Activated T-cell treated with anti-CD3 and anti-CD28 coated beads, Interleukin-2, amount 50 U/mL, for 4 hours (primary cell): ENCODE measurements around the gene SHMT1. TPM values are rescaled to one million over a fixed set of nuclear protein-coding genes. Genes with fewer than 3 reads are reported as not detected.
"Not testable (repeated sequence)": the region's sequence is repeated elsewhere in the genome, so short reads cannot be mapped to it uniquely, and the experiment has no call there.

Experiments used
- ATAC-seq, 2 donors: fragments of 200-7000 bp; cut with Tn5 transposase; one replicate each; pipeline ENCODE4 v1.10.0; 2021
- DNase-seq: peaks from one replicate; pipeline ENCODE4 v3.0.0-alpha.2; 2020
- H3K27me3 Mint-ChIP-seq: one replicate; pipeline ENCODE4 v1.8.0; 2021; ENCODE audit warnings: low read depth, mixed read lengths
- H3K36me3 Mint-ChIP-seq: one replicate; pipeline ENCODE4 v1.8.0; 2022; ENCODE audit warnings: mixed read lengths; ENCODE audit not compliant: insufficient read depth
- H3K4me1 Mint-ChIP-seq: one replicate; pipeline ENCODE4 v1.8.0; 2021; ENCODE audit warnings: low read depth, mixed read lengths
- H3K4me3 Mint-ChIP-seq: one replicate; pipeline ENCODE4 v1.8.0; 2021; ENCODE audit warnings: mild to moderate bottlenecking, moderate library complexity, mixed read lengths
- H3K9me3 Mint-ChIP-seq: one replicate; pipeline ENCODE4 v1.8.0; 2021; ENCODE audit warnings: mixed read lengths
- total RNA-seq, 3 donors: library from RNA; stranded (reverse); gene quantifications; one replicate each; pipeline ENCODE4 v1.2.1, GENCODE V29; 2021

Gene SHMT1
- total RNA-seq, 3 donors from 2014 or later = 26.5 to 36.9 (median 29.7) TPM

DNA sequence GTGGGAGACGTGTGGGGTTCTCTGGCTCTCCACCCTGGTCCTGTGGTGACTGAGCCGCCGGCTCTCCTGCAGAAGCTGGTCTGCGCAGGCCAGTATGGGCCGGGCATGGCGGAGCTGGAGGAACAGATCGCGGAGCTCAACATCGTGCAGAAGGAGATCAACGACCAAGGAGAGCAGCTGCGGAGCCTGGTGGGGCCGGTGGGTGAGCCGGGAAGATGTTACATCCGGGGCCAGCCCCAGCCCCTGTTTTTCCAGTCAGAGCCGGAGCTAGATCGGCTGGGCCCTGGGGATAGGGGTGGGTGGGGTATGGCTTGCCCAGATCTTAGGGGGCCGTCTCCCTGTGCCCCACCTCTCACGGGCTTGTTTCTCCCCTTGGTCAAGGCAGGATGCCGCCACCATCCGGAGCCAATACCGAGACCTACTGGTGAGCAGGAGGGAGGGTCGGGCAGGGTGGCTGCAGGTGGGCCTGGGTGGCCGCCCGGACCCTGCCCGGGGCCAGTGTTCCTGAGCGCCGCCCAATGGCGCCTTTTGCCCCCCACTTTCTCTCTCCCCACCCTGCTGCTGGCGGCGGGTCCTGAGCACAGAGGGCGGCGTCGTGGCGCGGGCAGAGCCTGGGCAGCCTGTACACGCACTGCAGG lies 19.2 kb upstream of the SHMT1 start:
- Mint-ChIP-seq H3K27me3 (peaks cover 11% of the 10 kb centered on the region), H3K36me3 (no peaks in the 10 kb centered on the region), H3K9me3 (no peaks in the 10 kb centered on the region), H3K4me1 (peaks cover 7% of the 10 kb centered on the region), H3K4me3 (no peak overlapping the region)
- ATAC-seq (no peak), DNase-seq (no peak)

DNA sequence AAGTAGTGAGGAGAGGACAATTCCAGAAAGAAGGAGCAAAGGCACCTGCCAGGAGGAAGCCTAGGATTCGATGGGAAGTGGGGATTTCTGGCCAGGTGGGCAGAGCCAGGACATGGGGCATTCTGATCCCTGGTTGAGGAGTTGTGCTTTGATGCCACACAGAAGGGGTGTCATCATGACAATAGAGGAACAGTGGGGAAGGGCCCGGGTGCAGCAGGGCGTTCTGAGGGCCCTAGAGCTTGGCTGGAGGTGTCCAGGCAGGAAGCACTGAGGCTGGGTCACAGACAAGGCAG lies 18.5 kb upstream of the SHMT1 start:
- Mint-ChIP-seq H3K4me1 (peaks cover 10% of the 10 kb centered on the region), H3K27me3 (peaks cover 11% of the 10 kb centered on the region), H3K4me3 (peak overlapping the region; percentile 47), H3K36me3 (no peaks in the 10 kb centered on the region), H3K9me3 (no peaks in the 10 kb centered on the region)
- no peak for ATAC-seq
- no peak for DNase-seq

DNA sequence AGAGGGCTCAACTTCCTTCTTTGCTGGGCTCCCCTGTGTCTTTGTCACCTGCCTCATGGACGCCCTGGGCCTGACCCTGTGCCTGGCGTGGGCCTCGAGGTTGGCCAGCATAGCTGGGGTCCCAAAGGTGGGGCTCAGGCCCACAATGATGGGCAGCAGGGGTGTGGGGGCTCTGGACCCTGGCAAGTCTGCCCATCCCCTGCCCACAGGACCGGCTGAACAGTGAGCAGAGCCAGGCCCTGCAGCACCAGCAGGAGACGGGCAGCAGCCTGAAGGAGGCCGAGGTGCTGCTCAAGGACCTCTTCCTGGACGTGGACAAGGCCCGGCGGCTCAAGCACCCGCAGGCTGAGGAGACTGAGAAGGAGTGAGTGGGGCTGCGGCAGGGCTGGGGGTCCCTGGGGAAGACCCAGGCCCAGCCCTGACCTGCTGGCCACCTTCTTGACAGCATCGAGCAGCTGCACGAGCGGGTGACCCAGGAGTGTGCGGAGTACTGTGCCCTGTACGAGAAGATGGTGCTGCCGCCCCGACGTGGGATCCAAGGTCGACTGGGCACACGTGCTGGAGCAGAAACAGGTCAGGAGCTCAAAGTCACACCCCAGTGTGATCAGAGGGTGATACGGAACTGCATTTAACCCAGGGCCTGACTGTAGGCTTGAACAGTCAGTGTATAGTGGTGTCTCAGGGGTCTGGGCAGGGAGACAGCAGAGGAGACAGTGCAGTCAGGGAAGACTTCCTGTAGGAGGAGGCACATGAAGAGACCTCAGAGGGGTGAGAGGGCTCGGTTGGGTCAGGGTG lies 18.0 kb upstream of the SHMT1 start:
- H3K9me3 Mint-ChIP-seq = no peaks in the 10 kb centered on the region
- peaks cover 10% of the 10 kb centered on the region for H3K4me1 Mint-ChIP-seq
- peaks cover 11% of the 10 kb centered on the region for H3K27me3 Mint-ChIP-seq
- no peak for DNase-seq
- H3K4me3 Mint-ChIP-seq = peak overlapping the region; percentile 47
- no peaks in the 10 kb centered on the region for H3K36me3 Mint-ChIP-seq
- peak in 1 of 2 donors; percentile 6 for ATAC-seq

DNA sequence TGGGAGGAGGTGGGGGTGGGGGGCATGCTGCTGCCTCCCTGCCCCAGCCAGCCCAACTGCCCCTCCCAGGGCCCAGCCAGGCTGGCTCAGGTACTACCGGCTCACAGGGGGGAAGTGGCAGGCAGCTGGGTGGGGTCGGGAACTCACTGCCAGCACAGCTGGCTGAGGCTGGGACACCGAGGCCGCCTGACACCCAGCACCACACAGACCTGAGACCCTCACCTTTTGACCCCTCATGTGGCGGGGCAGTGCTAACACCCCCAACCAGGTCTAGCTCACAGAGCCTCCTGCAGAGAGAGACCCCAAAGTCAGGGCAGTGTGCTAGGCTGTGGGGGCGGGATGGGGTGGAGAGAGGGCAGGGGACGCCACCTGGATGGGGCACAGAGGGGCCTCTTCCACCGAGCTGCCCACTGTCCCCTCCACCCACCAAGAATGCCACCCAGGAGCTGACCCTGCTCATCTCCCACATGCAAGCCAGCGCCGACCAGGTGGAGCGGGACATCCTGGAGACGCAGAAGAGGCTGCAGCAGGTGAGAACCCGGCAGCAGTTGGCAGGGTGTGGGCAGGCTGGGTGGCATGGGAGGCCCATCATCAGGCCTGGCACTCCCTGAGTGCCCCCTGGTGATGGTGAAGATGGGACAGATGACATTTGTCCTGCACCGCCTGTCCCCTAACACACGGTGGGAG lies 17.3 kb upstream of the SHMT1 start:
- Mint-ChIP-seq H3K4me1 (peaks cover 10% of the 10 kb centered on the region), H3K4me3 (no peak overlapping the region), H3K9me3 (no peaks in the 10 kb centered on the region), H3K27me3 (peaks cover 11% of the 10 kb centered on the region), H3K36me3 (no peaks in the 10 kb centered on the region)
- no peak for DNase-seq
- ATAC-seq = no peak

DNA sequence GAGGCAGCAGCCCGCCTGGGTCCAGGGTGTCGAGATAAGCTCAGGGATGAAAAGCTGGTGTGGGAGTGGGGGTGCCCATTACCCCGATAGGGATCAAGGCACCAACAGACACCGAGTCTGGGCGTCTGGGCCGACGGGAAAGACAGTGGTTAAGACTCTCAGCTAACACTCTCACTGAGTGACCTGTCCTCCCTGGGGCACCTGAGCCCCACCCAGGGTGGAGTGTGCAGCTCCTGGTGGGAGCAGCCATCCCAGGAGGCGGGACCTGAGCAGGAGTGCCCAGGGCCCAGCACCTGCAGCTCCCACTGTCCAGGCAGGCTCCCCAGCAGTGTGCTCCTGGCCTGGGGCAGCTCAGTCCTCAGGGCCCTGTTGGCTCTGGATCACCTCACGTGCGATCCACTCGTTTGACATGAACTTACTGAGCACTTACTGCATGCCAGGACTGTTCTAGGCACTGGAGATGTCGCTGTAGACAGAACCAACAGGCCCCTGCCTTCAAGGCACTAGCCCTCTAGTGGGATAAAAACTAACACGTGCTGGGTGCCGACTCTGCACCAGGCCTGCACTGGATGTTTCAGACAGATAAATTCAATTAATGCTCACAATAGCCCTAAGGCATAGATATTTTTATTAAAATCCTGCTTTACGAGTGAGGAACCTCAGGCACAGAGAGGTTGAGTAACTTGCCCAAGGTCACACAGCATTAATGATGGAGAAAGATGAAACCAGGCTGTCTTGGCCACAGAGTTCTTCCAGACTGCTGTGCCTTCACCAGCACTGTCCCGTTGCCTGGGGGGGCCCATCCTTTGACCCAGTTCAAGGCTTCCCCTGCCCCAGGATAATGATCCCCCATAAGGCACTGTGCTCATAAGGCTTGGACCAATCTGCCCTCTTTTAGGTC lies 16.1 kb upstream of the SHMT1 start:
- H3K9me3 Mint-ChIP-seq = peaks cover 5% of the 10 kb centered on the region
- ATAC-seq (no peak), DNase-seq (no peak)
- no peaks in the 10 kb centered on the region for H3K36me3 Mint-ChIP-seq
- H3K27me3 Mint-ChIP-seq = peaks cover 11% of the 10 kb centered on the region
- H3K4me1 Mint-ChIP-seq = peaks cover 10% of the 10 kb centered on the region
- H3K4me3 Mint-ChIP-seq = no peak overlapping the region

DNA sequence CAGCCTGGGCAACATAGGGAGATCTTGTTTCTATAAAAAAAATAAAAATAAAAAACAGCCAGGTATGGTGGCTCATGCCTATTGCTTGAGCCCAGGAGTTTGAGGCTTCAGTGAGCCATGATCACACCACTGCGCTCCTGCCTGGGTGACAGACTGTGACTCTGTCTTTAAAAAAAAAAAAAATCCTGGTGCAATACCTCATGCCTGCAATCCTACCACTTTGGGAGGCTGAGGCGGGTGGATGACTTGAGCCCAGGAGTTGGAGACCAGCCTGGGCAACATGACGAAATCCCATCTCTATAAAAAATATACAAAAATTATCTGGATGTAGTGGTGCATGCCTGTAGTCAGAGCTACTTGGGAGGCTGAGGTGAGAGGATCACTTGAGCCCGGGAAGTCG lies 15.3 kb upstream of the SHMT1 start:
- H3K36me3 Mint-ChIP-seq, H3K4me3 Mint-ChIP-seq, ATAC-seq, DNase-seq, H3K4me1 Mint-ChIP-seq, H3K9me3 Mint-ChIP-seq: not testable (repeated sequence)
- H3K27me3 Mint-ChIP-seq = peaks cover 11% of the 10 kb centered on the region

DNA sequence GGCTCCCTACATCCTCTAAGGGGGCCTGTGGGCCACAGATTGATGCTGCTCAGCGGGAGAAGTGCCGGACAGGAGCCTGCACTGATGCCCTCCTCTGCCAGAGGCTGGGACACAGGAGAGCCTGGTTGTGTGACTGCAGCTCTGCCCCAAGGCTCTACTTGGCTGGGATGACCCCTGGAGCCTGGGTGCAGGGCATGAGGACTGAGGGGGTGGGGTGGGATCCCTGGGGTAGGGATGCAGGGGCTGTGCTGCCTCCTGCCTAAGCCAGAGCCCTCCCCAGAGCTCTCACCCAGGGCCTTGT lies 14.8 kb upstream of the SHMT1 start:
- no peak overlapping the region for H3K4me3 Mint-ChIP-seq
- H3K36me3 Mint-ChIP-seq = no peaks in the 10 kb centered on the region
- H3K9me3 Mint-ChIP-seq = peaks cover 5% of the 10 kb centered on the region
- DNase-seq = no peak
- H3K27me3 Mint-ChIP-seq = peaks cover 11% of the 10 kb centered on the region
- peaks cover 10% of the 10 kb centered on the region for H3K4me1 Mint-ChIP-seq
- no peak for ATAC-seq

DNA sequence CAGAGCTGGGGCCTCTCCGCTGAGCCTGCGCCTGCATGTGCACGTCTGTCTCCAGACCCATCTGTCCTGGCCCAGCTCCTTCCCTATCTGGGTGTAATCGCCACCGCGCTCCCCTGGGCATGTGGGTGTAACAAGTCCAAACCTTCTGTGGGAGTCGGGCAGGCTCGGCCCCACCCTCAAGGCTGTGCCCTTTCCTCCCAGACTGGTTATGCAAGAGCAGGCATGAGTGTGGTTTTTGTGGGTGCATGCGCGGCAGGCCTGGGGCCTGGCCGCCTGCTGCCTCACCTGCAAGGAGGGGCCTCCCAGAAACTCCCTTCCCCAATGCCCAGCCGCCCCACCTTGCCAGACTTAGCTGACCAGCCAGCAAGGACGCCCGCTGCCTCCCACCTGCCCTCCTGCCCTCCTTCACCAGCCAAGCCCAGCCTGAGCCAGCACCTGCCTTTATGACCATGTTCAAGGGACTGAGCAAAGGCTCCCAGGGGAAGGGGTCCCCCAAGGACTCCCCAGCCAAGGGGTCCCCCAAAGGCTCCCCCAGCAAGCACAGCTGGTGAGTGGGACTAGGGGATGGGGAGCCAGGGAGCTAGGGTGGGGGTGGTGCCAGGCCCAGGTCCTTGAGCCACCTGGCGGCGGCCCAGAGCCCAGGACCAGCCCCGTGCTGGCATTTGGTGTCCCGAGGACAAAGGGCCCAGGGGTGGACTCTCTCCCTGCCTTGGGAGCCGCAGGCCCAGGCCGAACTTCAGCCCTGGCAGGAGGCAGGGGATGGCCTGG lies 14.3 kb upstream of the SHMT1 start, which contains the start of gene EVPLL:
Gene EVPLL, plus strand, starts transcription at position 342 of the 768 bp plus-strand sequence. CDS start 3,160 bp downstream, outside the sequence.
- Mint-ChIP-seq H3K27me3 (peaks cover 11% of the 10 kb centered on the region), H3K36me3 (no peaks in the 10 kb centered on the region), H3K4me3 (no peak within 1 kb of the TSS), H3K9me3 (peaks cover 5% of the 10 kb centered on the region), H3K4me1 (peaks cover 10% of the 10 kb centered on the region)
- DNase-seq (no peak), ATAC-seq (no peak)

DNA sequence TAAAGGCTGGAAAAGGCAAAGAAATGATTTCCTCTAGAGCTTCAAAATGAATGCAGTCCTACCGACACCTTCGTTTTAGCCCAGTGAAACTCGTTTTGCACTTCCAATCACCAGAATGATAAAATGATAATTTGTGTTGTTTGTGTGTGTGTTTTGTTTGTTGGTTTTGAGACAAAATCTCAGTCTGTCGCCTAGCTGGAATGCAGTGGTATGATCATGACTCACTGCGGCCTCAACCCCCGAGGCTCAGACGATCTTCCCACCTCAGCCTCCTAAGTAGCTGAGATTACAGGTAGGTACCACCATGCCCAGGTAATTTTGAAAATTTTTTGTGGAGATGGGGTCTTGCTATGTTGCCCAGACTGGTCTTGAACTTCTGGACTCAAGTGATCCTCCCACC lies 10.9 kb upstream of the SHMT1 start:
- Mint-ChIP-seq H3K4me1 (peaks cover 3% of the 10 kb centered on the region), H3K27me3 (peaks cover 16% of the 10 kb centered on the region), H3K9me3 (peaks cover 5% of the 10 kb centered on the region), H3K36me3 (no peaks in the 10 kb centered on the region), H3K4me3 (no peak overlapping the region)
- ATAC-seq (no peak), DNase-seq (no peak)

DNA sequence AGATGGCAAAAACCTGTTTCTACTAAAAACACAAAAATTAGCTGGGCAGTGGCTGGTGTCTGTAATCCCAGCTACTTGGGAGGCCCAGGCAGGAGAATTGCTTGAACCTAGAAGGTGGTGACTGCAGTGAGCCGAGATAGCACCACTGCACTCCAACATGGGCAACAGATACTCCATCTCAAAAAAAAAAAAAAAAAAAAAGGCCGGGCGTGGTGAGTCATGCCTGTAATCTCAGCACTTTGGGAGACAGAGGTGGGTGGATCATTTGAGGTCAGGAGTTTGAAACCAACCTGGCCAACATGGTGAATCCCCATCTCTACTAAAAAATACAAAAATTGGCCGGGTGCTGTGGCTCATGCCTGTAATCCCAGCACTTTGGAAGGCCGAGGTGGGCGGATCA lies 9.8 kb upstream of the SHMT1 start:
- not testable (repeated sequence) for H3K36me3 Mint-ChIP-seq, H3K9me3 Mint-ChIP-seq, DNase-seq, H3K4me3 Mint-ChIP-seq, H3K4me1 Mint-ChIP-seq, ATAC-seq
- peaks cover 16% of the 10 kb centered on the region for H3K27me3 Mint-ChIP-seq

DNA sequence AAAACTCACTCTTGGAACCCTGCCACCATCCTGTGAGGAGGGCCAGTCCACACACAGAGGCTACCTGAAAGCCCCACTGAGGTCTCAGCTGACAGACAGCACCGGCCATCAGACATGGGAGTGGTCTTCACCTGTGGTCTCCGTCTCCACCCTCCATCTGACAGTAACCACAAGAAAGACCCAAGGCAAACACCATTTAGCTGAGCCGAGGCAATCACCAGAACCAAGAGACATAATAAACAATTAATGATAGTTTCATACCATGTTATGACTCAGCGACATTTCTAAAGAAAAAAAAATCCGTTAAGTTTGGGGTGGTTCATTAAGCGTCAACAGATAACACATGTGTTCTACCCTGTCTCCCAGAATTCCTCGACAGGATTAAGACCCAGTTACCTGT lies 8.1 kb upstream of the SHMT1 start:
- ATAC-seq = no peak
- H3K27me3 Mint-ChIP-seq = peaks cover 16% of the 10 kb centered on the region
- no peak overlapping the region for H3K4me3 Mint-ChIP-seq

DNA sequence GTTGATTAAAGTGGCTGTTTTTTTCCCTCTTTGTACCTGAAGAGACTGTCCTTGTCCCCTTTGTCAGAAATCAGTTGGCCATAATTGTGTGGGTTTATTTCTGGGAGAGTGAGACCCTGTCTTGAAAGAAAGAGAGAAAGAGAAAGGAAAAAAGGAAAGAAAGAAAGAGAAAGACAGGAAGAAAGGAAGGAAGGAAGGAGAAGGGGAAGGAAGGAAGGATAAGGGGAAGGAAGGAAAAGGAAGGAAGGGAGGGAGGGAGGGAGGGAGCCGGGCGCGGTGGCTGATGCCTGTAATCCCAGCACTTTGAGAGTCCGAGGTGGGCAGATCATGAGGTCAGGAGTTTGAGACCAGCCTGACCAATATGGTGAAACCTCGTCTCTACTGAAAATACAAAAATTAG lies 7.4 kb upstream of the SHMT1 start:
- Mint-ChIP-seq H3K9me3 (peaks cover 5% of the 10 kb centered on the region), H3K4me3 (no peak overlapping the region), H3K27me3 (peaks cover 16% of the 10 kb centered on the region), H3K4me1 (no peaks in the 10 kb centered on the region), H3K36me3 (no peaks in the 10 kb centered on the region)
- no peak for DNase-seq
- no peak for ATAC-seq

More for the DNA sequence above, 8.1 kb upstream of the SHMT1 start:
- H3K9me3 Mint-ChIP-seq = peaks cover 5% of the 10 kb centered on the region
- no peaks in the 10 kb centered on the region for H3K36me3 Mint-ChIP-seq
- no peaks in the 10 kb centered on the region for H3K4me1 Mint-ChIP-seq
- DNase-seq = no peak

DNA sequence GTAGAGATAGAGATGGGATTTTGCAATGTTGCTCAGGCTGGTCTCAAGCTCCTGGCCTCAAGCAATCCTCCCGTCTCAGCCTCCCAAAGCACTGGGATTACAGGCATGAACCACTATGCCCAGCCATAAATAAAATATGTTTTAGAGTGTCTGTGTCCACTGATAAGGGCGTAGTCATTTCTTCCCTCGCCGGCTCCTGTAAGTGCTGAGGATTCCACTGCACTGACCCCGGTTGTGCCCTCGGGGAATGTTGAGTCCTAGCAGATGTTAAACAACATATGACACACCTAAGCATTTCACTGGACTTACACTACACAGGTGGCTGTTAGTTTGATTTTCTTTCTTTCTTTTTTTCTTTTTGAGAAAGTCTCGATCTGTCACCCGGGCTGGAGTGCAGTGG lies 5.6 kb upstream of the SHMT1 start:
- Mint-ChIP-seq H3K9me3 (no peaks in the 10 kb centered on the region), H3K4me1 (no peaks in the 10 kb centered on the region), H3K4me3 (no peak overlapping the region), H3K36me3 (no peaks in the 10 kb centered on the region), H3K27me3 (peaks cover 15% of the 10 kb centered on the region)
- no peak for DNase-seq
- ATAC-seq = no peak

DNA sequence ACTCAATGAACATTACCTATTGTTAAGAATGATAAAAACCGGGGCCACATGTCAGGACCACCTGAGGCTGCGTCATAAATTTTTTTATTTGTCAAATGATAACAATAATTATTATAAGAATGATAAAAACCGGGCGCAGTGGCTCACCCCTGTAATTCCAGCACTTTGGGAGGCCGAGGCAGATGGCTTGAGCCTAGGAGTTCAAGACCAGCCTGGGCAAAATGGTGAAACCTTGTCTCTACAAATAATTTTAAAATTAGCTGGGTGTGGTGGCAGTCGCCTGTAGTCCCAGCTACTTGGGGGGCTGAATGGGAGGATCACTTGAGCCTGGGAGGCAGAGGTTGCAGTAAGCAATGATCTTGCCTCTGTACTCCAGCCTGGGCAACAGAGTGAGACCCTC lies 816 bp upstream of the SHMT1 start:
- ATAC-seq (no peak), DNase-seq (no peak)
- no peaks in the 10 kb centered on the region for H3K27me3 Mint-ChIP-seq
- no peaks in the 10 kb centered on the region for H3K36me3 Mint-ChIP-seq
- H3K4me3 Mint-ChIP-seq = no peak overlapping the region
- no peaks in the 10 kb centered on the region for H3K9me3 Mint-ChIP-seq
- peaks cover 16% of the 10 kb centered on the region for H3K4me1 Mint-ChIP-seq
